Measurements from ENCODE around the gene SLC22A7.

The SLC22A7 gene

GRCh38 chr6:43303751-43304331 lies 5.8 kb downstream of the SLC22A7 start:
- no peak for DNase-seq (ENCODE audit: extremely low spot score)
- TF ChIP-seq ELF4 (IDR thresholded peaks at IDR 0.05) (no peak), BHLHE40 (IDR thresholded peaks at IDR 0.05; ENCODE audit: borderline replicate concordance) (no peak), ARNT (IDR thresholded peaks at IDR 0.05) (no peak), LEF1 (IDR thresholded peaks at IDR 0.05; ENCODE audit: borderline replicate concordance) (no peak), PKNOX1 (IDR thresholded peaks at IDR 0.05) (no peak), ZNF384 (IDR thresholded peaks at IDR 0.05) (no peak), FOXK2 (IDR thresholded peaks at IDR 0.05) (no peak), TARDBP (IDR thresholded peaks at IDR 0.05) (no peak), NFRKB (IDR thresholded peaks at IDR 0.05) (no peak), FOXA1 (IDR thresholded peaks at IDR 0.05) (no peak), FOXM1 (IDR thresholded peaks at IDR 0.05; ENCODE audit: borderline replicate concordance) (no peak), CTBP1 (IDR thresholded peaks at IDR 0.05; ENCODE audit: borderline replicate concordance) (no peak), SP1 (IDR thresholded peaks at IDR 0.05) (no peak), SUZ12 (IDR thresholded peaks at IDR 0.05) (no peak), L3MBTL2 (conservative IDR thresholded peaks at IDR 0.05) (no peak), HDGF (IDR thresholded peaks at IDR 0.05; ENCODE audit: borderline replicate concordance) (no peak)
- CTCF ChIA-PET: no interaction called here
- POLR2A ChIA-PET: no interaction called here

GRCh38 chr6:43304361-43304760 lies 6.3 kb downstream of the SLC22A7 start:
- ChIA-PET CTCF (no interaction called here), POLR2A (no interaction called here)
- TF ChIP-seq TARDBP (IDR thresholded peaks at IDR 0.05) (no peak), BHLHE40 (IDR thresholded peaks at IDR 0.05; ENCODE audit: borderline replicate concordance) (no peak), L3MBTL2 (conservative IDR thresholded peaks at IDR 0.05) (no peak), ZNF384 (IDR thresholded peaks at IDR 0.05) (no peak), ARNT (IDR thresholded peaks at IDR 0.05) (no peak), FOXA1 (IDR thresholded peaks at IDR 0.05) (no peak), SUZ12 (IDR thresholded peaks at IDR 0.05) (no peak), HDGF (IDR thresholded peaks at IDR 0.05; ENCODE audit: borderline replicate concordance) (no peak), LEF1 (IDR thresholded peaks at IDR 0.05; ENCODE audit: borderline replicate concordance) (no peak), FOXK2 (IDR thresholded peaks at IDR 0.05) (no peak), ELF4 (IDR thresholded peaks at IDR 0.05) (no peak), SP1 (IDR thresholded peaks at IDR 0.05) (no peak), FOXM1 (IDR thresholded peaks at IDR 0.05; ENCODE audit: borderline replicate concordance) (no peak)
- no peak for DNase-seq (ENCODE audit: extremely low spot score)

GRCh38 chr6:43304882-43305281 lies 6.8 kb downstream of the SLC22A7 start:
- CTCF ChIA-PET: no interaction called here
- TF ChIP-seq CTBP1 (IDR thresholded peaks at IDR 0.05; ENCODE audit: borderline replicate concordance): no peak
- TF ChIP-seq BHLHE40 (IDR thresholded peaks at IDR 0.05; ENCODE audit: borderline replicate concordance): no peak
- TF ChIP-seq FOXM1 (IDR thresholded peaks at IDR 0.05; ENCODE audit: borderline replicate concordance): no peak
- no peak for TF ChIP-seq PKNOX1 (IDR thresholded peaks at IDR 0.05)
- no peak for TF ChIP-seq ARNT (IDR thresholded peaks at IDR 0.05)
- TF ChIP-seq SP1 (IDR thresholded peaks at IDR 0.05): no peak
- POLR2A ChIA-PET: no interaction called here

GRCh38 chr6:43306086-43306485 lies 8.0 kb downstream of the SLC22A7 start:
- no peak for TF ChIP-seq ZNF384 (IDR thresholded peaks at IDR 0.05)
- TF ChIP-seq FOXK2 (IDR thresholded peaks at IDR 0.05): no peak
- TF ChIP-seq TARDBP (IDR thresholded peaks at IDR 0.05): no peak
- TF ChIP-seq LEF1 (IDR thresholded peaks at IDR 0.05; ENCODE audit: borderline replicate concordance): no peak
- no peak for TF ChIP-seq ELF4 (IDR thresholded peaks at IDR 0.05)
- TF ChIP-seq FOXA1 (IDR thresholded peaks at IDR 0.05): no peak
- no peak for TF ChIP-seq BHLHE40 (IDR thresholded peaks at IDR 0.05; ENCODE audit: borderline replicate concordance)
- no peak for TF ChIP-seq ARNT (IDR thresholded peaks at IDR 0.05)
- TF ChIP-seq PKNOX1 (IDR thresholded peaks at IDR 0.05): no peak
- no peak for TF ChIP-seq SP1 (IDR thresholded peaks at IDR 0.05)
- TF ChIP-seq SUZ12 (IDR thresholded peaks at IDR 0.05): no peak
- no peak for TF ChIP-seq FOXM1 (IDR thresholded peaks at IDR 0.05; ENCODE audit: borderline replicate concordance)
- TF ChIP-seq L3MBTL2 (conservative IDR thresholded peaks at IDR 0.05): no peak
- TF ChIP-seq CTBP1 (IDR thresholded peaks at IDR 0.05; ENCODE audit: borderline replicate concordance): no peak
- TF ChIP-seq NFRKB (IDR thresholded peaks at IDR 0.05): no peak
- no peak for TF ChIP-seq HDGF (IDR thresholded peaks at IDR 0.05; ENCODE audit: borderline replicate concordance)
- DNase-seq (ENCODE audit: extremely low spot score): no peak
- CTCF ChIA-PET: interaction anchor here (0.6 kb wide), 1 partner anchor 17 kb away, joined by 4 read pairs; no protein-coding TSS in a partner anchor
- POLR2A ChIA-PET: no interaction called here

More at GRCh38 chr6:43304882-43305281, 6.8 kb downstream of the SLC22A7 start:
- DNase-seq (ENCODE audit: extremely low spot score): no peak

GRCh38 chr6:43307451-43308100 lies 9.5 kb downstream of the SLC22A7 start:
- no peak for DNase-seq (ENCODE audit: extremely low spot score)
- ChIA-PET CTCF (no interaction called here), POLR2A (interaction anchor here (1.0 to 1.5 kb wide), 2 partner anchors 11 to 14 kb away, joined by 3 to 4 read pairs; no protein-coding TSS in a partner anchor)
- TF ChIP-seq HDGF (IDR thresholded peaks at IDR 0.05; ENCODE audit: borderline replicate concordance) (no peak), FOXK2 (IDR thresholded peaks at IDR 0.05) (no peak), SP1 (IDR thresholded peaks at IDR 0.05) (no peak), BHLHE40 (IDR thresholded peaks at IDR 0.05; ENCODE audit: borderline replicate concordance) (no peak), CTBP1 (IDR thresholded peaks at IDR 0.05; ENCODE audit: borderline replicate concordance) (no peak), SUZ12 (IDR thresholded peaks at IDR 0.05) (no peak), NFRKB (IDR thresholded peaks at IDR 0.05) (no peak), TARDBP (IDR thresholded peaks at IDR 0.05) (no peak), FOXA1 (IDR thresholded peaks at IDR 0.05) (no peak), L3MBTL2 (conservative IDR thresholded peaks at IDR 0.05) (no peak), ELF4 (IDR thresholded peaks at IDR 0.05) (no peak), FOXM1 (IDR thresholded peaks at IDR 0.05; ENCODE audit: borderline replicate concordance) (no peak), ARNT (IDR thresholded peaks at IDR 0.05) (no peak), PKNOX1 (IDR thresholded peaks at IDR 0.05) (no peak), LEF1 (IDR thresholded peaks at IDR 0.05; ENCODE audit: borderline replicate concordance) (no peak), ZNF384 (IDR thresholded peaks at IDR 0.05) (no peak)
